HCT116 (cell line): ENCODE results near the gene FOXD3. TPM values are rescaled to one million over a fixed set of nuclear protein-coding genes. Genes with fewer than 3 reads are reported as not detected.
A peak's percentile ranks its signal among the peaks of the same experiment; 100 is the strongest.

Experiments used
- ATAC-seq: fragments of 200-7000 bp; cut with Tn5 transposase; 2 replicates; pipeline ENCODE4 v1.9.1; 2020; ENCODE audit warnings: mild to moderate bottlenecking, moderate library complexity
- BruUV-seq: library from RNA; stranded (reverse); fragments of 400-500 nt; replicated peaks from 2 replicates; lab custom pipeline; 2021; lab: Mats Ljungman, UMichigan
- CTCF ChIA-PET: fragments of 300-600 bp; sonication (Branson Sonifier 250); formaldehyde crosslinking; loops from one replicate; lab custom pipeline; 2021; ENCODE audit warnings: antibody characterized with exemption; lab: Charles Lee
- POLR2A ChIA-PET: fragments of 300-600, 350-600 bp; sonication (Branson Sonifier 250); formaldehyde crosslinking; loops from one replicate; lab custom pipeline; 2021; ENCODE audit warnings: antibody characterized with exemption; lab: Charles Lee
- RAD21 ChIA-PET, 2 experiments: fragments of 300-600 bp; sonication (Branson Sonifier 250); formaldehyde crosslinking; loops; one replicate each; lab custom pipeline; 2023; ENCODE audit warnings: low total read pairs in 2 of 2; ENCODE audit not compliant: uncharacterized antibody in 2 of 2, unreplicated experiment in 2 of 2, low non-redundant PET in 1 of 2; lab: Charles Lee
- DNase-seq: peaks from one replicate; pipeline ENCODE4 v3.0.0-alpha.2; 2010; ENCODE audit warnings: low read depth, low spot score
- H2AFZ ChIP-seq: fragments of 200-600 bp; shearing (Covaris generic), sonication (generic); 2 replicates; pipeline ENCODE4 v1.6.1; 2017; ENCODE audit warnings: low read depth, mixed run types, mixed read lengths, antibody characterized with exemption, low read length; ENCODE audit not compliant: poor library complexity, severe bottlenecking
- H3K27ac ChIP-seq: 2 replicates; pipeline ENCODE4 v1.5.1; 2012; ENCODE audit warnings: low read depth, low read length
- H3K27me3 ChIP-seq: fragments of 200-600 bp; sonication (generic); 2 replicates; pipeline ENCODE4 v1.6.1; 2016; ENCODE audit warnings: mixed run types, low read length, mixed read lengths; ENCODE audit not compliant: insufficient read depth
- H3K36me3 ChIP-seq, 2 experiments: fragments of 200-500 bp in 1 of 2; fragments of 200-600 bp in 1 of 2; sonication (Bioruptor generic) in 1 of 2; sonication (generic) in 1 of 2; 2 replicates each; pipeline versions ENCODE4 v1.5.1 to v1.6.1; 2014 to 2016; ENCODE audit warnings: low read length in 2 of 2, inconsistent platforms in 1 of 2, mixed read lengths in 1 of 2, mixed run types in 1 of 2; ENCODE audit not compliant: insufficient read depth in 2 of 2, control insufficient read depth in 1 of 2
- H3K4me1 ChIP-seq, 2 experiments: fragments of 200-600 bp in 1 of 2; sonication (generic) in 1 of 2; 2 replicates each; pipeline versions ENCODE4 v1.5.1 to v1.6.1; 2012 to 2017; ENCODE audit warnings: low read length in 2 of 2, inconsistent platforms in 1 of 2, mild to moderate bottlenecking in 1 of 2, mixed read lengths in 1 of 2, mixed run types in 1 of 2, moderate library complexity in 1 of 2; ENCODE audit not compliant: insufficient read depth in 2 of 2, control insufficient read depth in 1 of 2
- H3K4me2 ChIP-seq: fragments of 200-600 bp; sonication (generic); 2 replicates; pipeline ENCODE4 v1.6.1; 2017; ENCODE audit warnings: mixed run types, low read length, mixed read lengths
- H3K4me3 ChIP-seq, 2 experiments: fragments of 200-600 bp in 1 of 2; sonication (generic) in 1 of 2; replicated peaks in 1 of 2; 2 replicates each; pipeline ENCODE4 v1.5.1; 2011 to 2016; ENCODE audit warnings: low read length in 2 of 2, control low read depth in 1 of 2, low read depth in 1 of 2, mild to moderate bottlenecking in 1 of 2, mixed read lengths in 1 of 2, mixed run types in 1 of 2
- H3K79me2 ChIP-seq: fragments of 200-600 bp; sonication (generic); 2 replicates; pipeline ENCODE4 v1.6.1; 2017; ENCODE audit warnings: mild to moderate bottlenecking, mixed run types, low read length, moderate library complexity, mixed read lengths; ENCODE audit not compliant: insufficient read depth
- H3K9ac ChIP-seq: fragments of 200-600 bp; sonication (generic); 2 replicates; pipeline ENCODE4 v1.6.1; 2016; ENCODE audit warnings: low read length, mixed read lengths
- H3K9me2 ChIP-seq: fragments of 200-600 bp; sonication (generic), shearing (Covaris generic); 2 replicates; pipeline ENCODE4 v1.6.1; 2017; ENCODE audit warnings: mixed run types, mild to moderate bottlenecking, moderate library complexity; ENCODE audit not compliant: insufficient read depth
- H3K9me3 ChIP-seq, 2 experiments: fragments of 200-500 bp in 1 of 2; fragments of 200-600 bp in 1 of 2; sonication (Bioruptor generic) in 1 of 2; sonication (generic) in 1 of 2; 2 replicates each; pipeline ENCODE4 v1.6.1; 2014 to 2017; ENCODE audit warnings: low read length in 2 of 2, mixed read lengths in 2 of 2, inconsistent platforms in 1 of 2, low read depth in 1 of 2, mild to moderate bottlenecking in 1 of 2, mixed run types in 1 of 2, moderate library complexity in 1 of 2; ENCODE audit not compliant: control insufficient read depth in 1 of 2, insufficient read depth in 1 of 2
- H4K20me1 ChIP-seq: fragments of 200-600 bp; sonication (generic), shearing (Covaris generic); 2 replicates; pipeline ENCODE4 v1.6.1; 2017; ENCODE audit warnings: mixed run types, mild to moderate bottlenecking, moderate library complexity; ENCODE audit not compliant: insufficient read depth
- ELF1 ChIP-seq: IDR thresholded peaks from 2 replicates; pipeline ENCODE4 v1.6.1; 2012; ENCODE audit warnings: low read depth, borderline replicate concordance
- EZH2 ChIP-seq: fragments of 200-600 bp; sonication (generic); IDR thresholded peaks from 2 replicates; pipeline ENCODE4 v1.6.1; 2017; ENCODE audit warnings: antibody characterized with exemption, mixed run types
- EZH2phosphoT487 ChIP-seq: fragments of 200-600 bp; IDR thresholded peaks from 2 replicates; pipeline ENCODE4 v1.6.1; 2018; ENCODE audit warnings: antibody characterized with exemption, borderline replicate concordance
- FOSL1 ChIP-seq: IDR thresholded peaks from 2 replicates; pipeline ENCODE4 v1.6.1; 2012; ENCODE audit warnings: low read depth
- POLR2AphosphoS5 ChIP-seq: IDR thresholded peaks from 2 replicates; pipeline ENCODE4 v1.6.1; 2011; ENCODE audit warnings: mild to moderate bottlenecking, low read depth, low read length, moderate library complexity
- SIN3A ChIP-seq: IDR thresholded peaks from 2 replicates; pipeline ENCODE4 v1.6.1; 2012; ENCODE audit warnings: low read depth
- SP1 ChIP-seq: IDR thresholded peaks from 2 replicates; pipeline ENCODE4 v1.6.1; 2012; ENCODE audit warnings: low read depth
- TCF7L2 ChIP-seq: IDR thresholded peaks from 2 replicates; pipeline ENCODE4 v1.7.0; 2011; ENCODE audit warnings: borderline replicate concordance, inconsistent platforms; ENCODE audit not compliant: insufficient read depth, insufficient read length; ENCODE audit errors: extremely low read depth
- intact Hi-C: fragments of 100-400 bp; cut with micrococcal nuclease; formaldehyde crosslinking; loops from 2 replicates; pipeline ENCODE4 v1.10.0; 2022
- total RNA-seq: library from RNA; stranded (reverse); gene quantifications from one replicate; pipeline ENCODE4 v1.2.1, GENCODE V29; 2021; ENCODE audit not compliant: unreplicated experiment
- TF ChIP-seq, protein P1 (sequence below): IDR thresholded peaks from 2 replicates; pipeline ENCODE4 v1.6.1; 2012

The FOXD3 gene
- total RNA-seq, 1 experiment from 2014 or later = 0.17 TPM

DNA sequence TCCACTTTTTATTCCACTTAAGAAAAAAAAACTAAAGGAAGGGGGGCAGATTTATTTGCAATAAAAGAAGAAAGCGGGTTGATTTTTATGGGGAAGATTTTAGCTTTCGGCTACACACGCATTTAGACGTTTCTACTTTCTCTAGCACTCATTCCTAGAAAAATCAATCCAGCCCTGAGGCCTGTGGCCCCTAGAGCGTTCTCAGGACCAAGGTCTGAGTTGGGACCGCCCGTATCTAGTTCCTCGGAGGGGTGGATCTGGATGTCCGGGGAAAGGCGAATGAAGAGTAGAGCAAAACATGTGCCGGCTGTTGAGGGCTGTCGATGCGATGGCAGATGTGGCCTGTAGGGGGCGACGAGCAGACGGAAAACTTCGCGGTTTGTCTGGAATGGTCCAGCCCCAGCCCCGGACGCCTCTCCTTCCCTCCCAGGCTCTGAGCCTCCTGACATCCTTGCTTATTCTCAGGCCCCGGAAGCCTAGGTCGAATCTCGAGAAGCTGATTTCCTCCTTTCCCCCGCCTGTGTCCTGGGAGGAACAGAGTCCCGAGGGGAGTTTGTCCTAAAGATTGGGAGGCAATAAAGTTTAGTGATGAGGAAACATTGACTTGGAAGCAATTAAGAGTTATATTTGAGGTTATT is 5.2 kb downstream of the FOXD3 start (continued):
- TF ChIP-seq, protein P1, sequence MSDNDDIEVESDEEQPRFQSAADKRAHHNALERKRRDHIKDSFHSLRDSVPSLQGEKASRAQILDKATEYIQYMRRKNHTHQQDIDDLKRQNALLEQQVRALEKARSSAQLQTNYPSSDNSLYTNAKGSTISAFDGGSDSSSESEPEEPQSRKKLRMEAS = peak; percentile 92
- TF ChIP-seq EZH2 (no peak), FOSL1 (no peak), SP1 (no peak)
- TF ChIP-seq, all 23 proteins: peak for 6

DNA sequence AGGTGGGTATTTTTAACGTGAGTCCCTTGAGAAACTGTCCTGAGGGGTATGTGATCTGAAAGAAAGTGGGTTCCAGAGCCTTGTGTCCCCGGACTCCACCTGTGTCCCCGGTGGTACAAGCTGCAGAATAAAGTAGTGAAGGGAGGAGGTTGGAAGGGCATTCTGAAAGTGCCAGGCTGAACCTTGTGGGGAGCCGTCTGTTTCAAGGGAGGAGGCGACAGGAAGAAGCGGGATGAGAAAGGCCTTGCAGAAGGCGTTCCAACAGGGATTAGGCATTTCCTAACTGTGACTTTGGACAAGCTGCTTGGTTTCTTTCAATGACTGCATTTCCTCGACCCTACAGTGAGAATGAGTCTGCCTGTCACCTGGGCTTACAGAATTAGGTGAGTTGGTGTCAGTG is 5.8 kb downstream of the FOXD3 start:
- H3K27me3 ChIP-seq = no peaks in the 10 kb centered on the region
- DNase-seq = no peak
- H3K4me1 ChIP-seq = peaks cover 0 to 10% of the 10 kb centered on the region in 2 experiments; a peak in 3 of 4 replicates
- H3K79me2 ChIP-seq = no peaks in the 10 kb centered on the region
- intact Hi-C loops = loop anchor here (5.0 to 10.0 kb wide), 3 partner anchors 114 to 917 kb away; partner anchors contain the start of genes EFCAB7 and ITGB3BP
- H3K9me3 ChIP-seq = no peaks in the 10 kb centered on the region
- ChIA-PET RAD21 (no interaction called here), CTCF (interaction anchor here (1.0 to 2.4 kb wide), 3 partner anchors 10 to 126 kb away, joined by 3 to 11 read pairs (median 3); no protein-coding TSS in a partner anchor)
- no peak overlapping the region for H3K27ac ChIP-seq
- ATAC-seq = peak; percentile 30
- H3K36me3 ChIP-seq = no peaks in the 10 kb centered on the region
- peak overlapping the region; percentile 58 for H3K4me2 ChIP-seq
- BruUV-seq = no TSS peak
- no peaks in the 10 kb centered on the region for H3K9me2 ChIP-seq
- H4K20me1 ChIP-seq = no peaks in the 10 kb centered on the region
- peak overlapping the region in 1 of 2 experiments; percentile 9; a peak in 1 of 4 replicates for H3K4me3 ChIP-seq
- H3K9ac ChIP-seq = no peak overlapping the region
- TF ChIP-seq ELF1 (no peak), TCF7L2 (no peak), SP1 (no peak), POLR2AphosphoS5 (no peak), EZH2phosphoT487 (no peak), EZH2 (no peak), SIN3A (no peak), FOSL1 (no peak)
- TF ChIP-seq, all 23 proteins: peak for 0
- peak overlapping the region; percentile 97 for H2AFZ ChIP-seq
- POLR2A ChIA-PET = no interaction called here
